HUDEP-2 (cell line): ENCODE results near the gene C2orf92.

ENCODE experiments used
- DNase-seq, 76 experiments: peaks; one replicate each; lab custom pipeline; 2025; ENCODE audit not compliant: unreplicated experiment in 76 of 76; lab: John Stamatoyannopoulos, UW

Gene C2orf92

GRCh38 chr2:97712693-97713295, 43.3 kb downstream of the C2orf92 start:
- no peak for DNase-seq

GRCh38 chr2:97713296-97714083, 44.0 kb downstream of the C2orf92 start, which contains the start of gene ZAP70:
Gene ZAP70 (plus strand): TSS chr2:97713576. CDS start chr2:97724037, 10,461 bp downstream.
- no peak for DNase-seq

GRCh38 chr2:97714084-97714949, 44.8 kb downstream of the C2orf92 start:
- no peak for DNase-seq

GRCh38 chr2:97714950-97715652, 45.6 kb downstream of the C2orf92 start:
- no peak for DNase-seq

GRCh38 chr2:97715951-97716694, 46.6 kb downstream of the C2orf92 start:
- no peak for DNase-seq

- DNase-seq: no peak
Measured at GRCh38 chr2:97716695-97717612, 47.4 kb downstream of the C2orf92 start.

GRCh38 chr2:97717613-97717995, 48.1 kb downstream of the C2orf92 start:
- no peak for DNase-seq

- DNase-seq: no peak
Measured at GRCh38 chr2:97718051-97718882, 48.8 kb downstream of the C2orf92 start.

GRCh38 chr2:97718942-97719341, 49.4 kb downstream of the C2orf92 start:
- DNase-seq: no peak

- no peak for DNase-seq
Measured at GRCh38 chr2:97719362-97720155, 50.0 kb downstream of the C2orf92 start.

- no peak for DNase-seq
Measured at GRCh38 chr2:97720746-97721145, 51.2 kb downstream of the C2orf92 start.

- DNase-seq: no peak
Measured at GRCh38 chr2:97722227-97722626, 52.7 kb downstream of the C2orf92 start.

GRCh38 chr2:97723156-97724072, 53.9 kb downstream of the C2orf92 start:
- DNase-seq: no peak

- DNase-seq: no peak
Measured at GRCh38 chr2:97724073-97724410, 54.5 kb downstream of the C2orf92 start.

- DNase-seq: no peak
Measured at GRCh38 chr2:97724501-97724900, 55.0 kb downstream of the C2orf92 start.

- no peak for DNase-seq
Measured at GRCh38 chr2:97724946-97725688, 55.6 kb downstream of the C2orf92 start.
